CD4-positive, alpha-beta memory T cell (primary cell): Measurements from ENCODE around the gene FKBP4. TPM values are rescaled to one million over a fixed set of nuclear protein-coding genes. Genes with fewer than 3 reads are reported as not detected.
A peak's percentile ranks its signal among the peaks of the same experiment; 100 is the strongest.

ENCODE experiments used
- CTCF ChIA-PET: fragments of 350-600 bp; sonication (Branson Sonifier 250); formaldehyde crosslinking; loops from one replicate; lab custom pipeline; 2021; ENCODE audit warnings: inconsistent platforms; ENCODE audit not compliant: partially characterized antibody; lab: Charles Lee
- POLR2A ChIA-PET: fragments of 350-600 bp; sonication (Branson Sonifier 250); formaldehyde crosslinking; loops from one replicate; lab custom pipeline; 2021; ENCODE audit not compliant: partially characterized antibody; lab: Charles Lee
- DNase-seq, 5 donors: peaks; one replicate each; pipeline versions ENCODE4 v3.0.0 to v3.0.0-alpha.2; 2020 to 2022; ENCODE audit warnings: mixed read lengths in 1 of 5
- H3K27ac ChIP-seq: one replicate; pipeline ENCODE4 v1.7.0; 2013; ENCODE audit warnings: low read depth, low read length
- H3K27me3 ChIP-seq: 2 replicates; pipeline ENCODE4 v1.7.0; 2013; ENCODE audit warnings: mild to moderate bottlenecking, low read length, moderate library complexity; ENCODE audit not compliant: insufficient read depth
- H3K36me3 ChIP-seq: 2 replicates; pipeline ENCODE4 v1.7.0; 2013; ENCODE audit warnings: mild to moderate bottlenecking, low read length, moderate library complexity; ENCODE audit not compliant: insufficient read depth
- H3K4me1 ChIP-seq: 2 replicates; pipeline ENCODE4 v1.7.0; 2013; ENCODE audit warnings: mild to moderate bottlenecking, low read length, moderate library complexity; ENCODE audit not compliant: insufficient read depth
- H3K4me3 ChIP-seq, 2 donors: one replicate each; pipeline ENCODE4 v1.7.0; 2013; ENCODE audit warnings: low read length in 2 of 2, mild to moderate bottlenecking in 1 of 2
- H3K9me3 ChIP-seq, 2 donors: one replicate each; pipeline ENCODE4 v1.7.0; 2013; ENCODE audit warnings: low read length in 2 of 2, control low read depth in 1 of 2; ENCODE audit not compliant: control insufficient read depth in 1 of 2
- H3K27ac Mint-ChIP-seq, 7 donors: one replicate each; pipeline ENCODE4 v1.8.0; 2020 to 2021; ENCODE audit warnings: mixed read lengths in 7 of 7, mild to moderate bottlenecking in 6 of 7, inconsistent platforms in 3 of 7, moderate library complexity in 3 of 7
- H3K27me3 Mint-ChIP-seq, 2 donors: one replicate each; pipeline ENCODE4 v1.8.0; 2020 to 2021; ENCODE audit warnings: mixed read lengths in 2 of 2
- H3K36me3 Mint-ChIP-seq, 2 donors: one replicate each; pipeline ENCODE4 v1.8.0; 2020 to 2021; ENCODE audit warnings: mixed read lengths in 2 of 2, inconsistent platforms in 1 of 2, mild to moderate bottlenecking in 1 of 2
- H3K4me1 Mint-ChIP-seq, 4 donors: one replicate each; pipeline ENCODE4 v1.8.0; 2020 to 2021; ENCODE audit warnings: mixed read lengths in 4 of 4, mild to moderate bottlenecking in 1 of 4
- H3K4me3 Mint-ChIP-seq, 8 donors: one replicate each; pipeline ENCODE4 v1.8.0; 2020 to 2021; ENCODE audit warnings: mixed read lengths in 8 of 8, mild to moderate bottlenecking in 7 of 8, moderate library complexity in 6 of 8, inconsistent platforms in 3 of 8
- H3K9me3 Mint-ChIP-seq, 8 donors: one replicate each; pipeline ENCODE4 v1.8.0; 2020 to 2021; ENCODE audit warnings: mixed read lengths in 8 of 8, mild to moderate bottlenecking in 5 of 8, inconsistent platforms in 3 of 8, moderate library complexity in 1 of 8
- intact Hi-C: fragments of 100-400 bp; cut with micrococcal nuclease; formaldehyde crosslinking; loops from one replicate; pipeline ENCODE4 v1.15.1; 2023
- polyA plus RNA-seq, 2 donors: library from polyadenylated mRNA; unstranded; fragments of 300-500 nt; fragmentation: Illumina TruSeq; gene quantifications; one replicate each; pipeline ENCODE4 v1.2.3, GENCODE V29; 2021
- total RNA-seq, 2 experiments: library from RNA; stranded (reverse); gene quantifications; one replicate each; pipeline ENCODE4 v1.2.3, GENCODE V29; 2021

FKBP4 gene
- total and polyA plus RNA-seq, 4 experiments from 2014 or later: 24.9 to 53.3 (median 43.1) TPM

DNA sequence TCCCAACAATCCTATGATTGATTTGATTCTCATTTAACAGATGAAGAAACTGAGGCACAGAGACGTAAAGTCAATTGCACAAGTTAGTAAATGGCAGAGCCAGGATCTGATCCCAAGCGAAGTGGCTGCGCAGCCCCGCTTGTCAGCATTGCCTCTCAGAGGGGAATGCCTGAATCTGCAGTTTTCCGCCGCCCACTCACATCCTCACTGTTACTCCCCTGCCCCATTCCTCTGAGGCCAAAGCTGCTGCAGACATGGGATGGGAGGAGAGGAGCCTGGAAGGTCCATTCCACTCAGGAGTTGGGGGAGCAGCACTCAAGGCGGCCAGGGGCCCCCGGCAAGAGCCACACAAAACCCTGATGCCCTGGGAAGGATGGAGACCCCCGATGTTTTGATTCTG is 39.0 kb downstream of the FKBP4 start:
- no peak for DNase-seq
- H3K4me3 ChIP-seq: no peak overlapping the region
- H3K27ac Mint-ChIP-seq: no peak overlapping the region
- H3K9me3 Mint-ChIP-seq: peaks cover 0 to 2% (median 0%) of the 10 kb centered on the region in 8 donors
- H3K4me1 Mint-ChIP-seq: peaks cover 0 to 9% (median 3%) of the 10 kb centered on the region in 4 donors
- intact Hi-C loops: no loop called here
- ChIA-PET POLR2A (no interaction called here), CTCF (interaction anchor here (0.6 to 1.1 kb wide), 2 partner anchors 18 kb away, joined by 3 read pairs; no protein-coding TSS in a partner anchor)
- H3K36me3 Mint-ChIP-seq: peaks cover 31 to 37% of the 10 kb centered on the region in 2 donors
- peaks cover 11% of the 10 kb centered on the region for H3K36me3 ChIP-seq
- no peaks in the 10 kb centered on the region for H3K27me3 Mint-ChIP-seq
- no peak overlapping the region for H3K27ac ChIP-seq
- H3K4me3 Mint-ChIP-seq: no peak overlapping the region
- no peaks in the 10 kb centered on the region for H3K4me1 ChIP-seq
- H3K27me3 ChIP-seq: no peaks in the 10 kb centered on the region
- no peaks in the 10 kb centered on the region for H3K9me3 ChIP-seq

DNA sequence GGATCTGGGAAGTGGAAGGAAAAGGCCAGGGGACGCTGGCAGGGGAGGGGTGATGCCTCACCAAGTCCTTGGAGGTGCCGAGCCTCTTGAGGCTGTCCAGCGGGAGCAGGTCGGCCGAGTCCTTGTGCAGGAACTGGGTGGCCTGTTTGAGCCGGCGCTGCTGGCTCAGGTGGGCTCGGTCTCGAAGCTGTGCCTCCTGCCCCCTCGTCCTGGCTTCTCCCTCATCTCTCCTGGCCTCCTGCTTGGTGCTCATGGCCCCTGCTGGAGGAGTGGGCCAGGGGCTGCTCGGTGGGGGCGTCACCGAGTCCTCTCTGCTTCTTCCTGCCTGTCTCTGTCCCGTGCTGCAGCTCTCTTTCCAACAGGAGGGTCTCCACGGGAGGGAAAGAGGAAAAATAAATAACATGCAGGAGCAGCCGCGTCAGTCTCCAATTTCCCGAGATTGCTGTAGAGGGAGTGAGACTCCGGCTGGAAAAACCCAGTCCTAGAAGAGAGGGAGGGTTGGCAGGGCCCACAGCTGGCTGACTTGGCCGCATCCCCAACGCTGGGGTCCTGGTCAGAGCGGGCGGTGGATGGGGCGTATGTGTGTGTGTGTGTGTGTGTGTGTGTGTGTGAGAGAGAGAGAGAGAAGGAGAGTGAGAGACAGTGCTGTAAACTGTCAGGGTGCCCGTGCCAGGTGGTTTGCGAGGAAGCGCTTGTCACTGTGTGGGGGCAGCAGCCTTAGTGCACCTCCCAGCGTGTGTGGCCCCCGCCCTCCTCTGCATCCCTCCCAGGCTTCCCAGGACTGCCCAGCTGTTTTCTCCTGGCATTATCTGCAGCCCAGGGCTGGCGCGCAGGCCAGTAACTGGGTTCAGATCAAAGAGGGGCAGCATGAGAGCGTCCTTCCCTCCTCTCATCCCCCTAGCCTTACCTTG is 40.1 kb downstream of the FKBP4 start, which contains the start of gene NRIP2:
Gene NRIP2, minus strand, starts transcription at position 455 of the 911 bp plus-strand sequence. Its CDS starts 52 bp downstream, at position 403.
- Histone ChIP-seq H3K36me3 (peaks cover 19% of the 10 kb centered on the region), H3K4me3 (no peak within 1 kb of the TSS), H3K4me1 (no peaks in the 10 kb centered on the region), H3K27ac (no peak within 1 kb of the TSS), H3K27me3 (no peaks in the 10 kb centered on the region), H3K9me3 (no peaks in the 10 kb centered on the region)
- H3K4me1 Mint-ChIP-seq: peaks cover 0 to 9% (median 3%) of the 10 kb centered on the region in 4 donors
- ChIA-PET POLR2A (no interaction called here), CTCF (interaction anchor here (1.2 kb wide), 1 partner anchor 10 kb away, joined by 4 read pairs; no protein-coding TSS in a partner anchor)
- DNase-seq: no peak
- H3K27ac Mint-ChIP-seq: peak within 1 kb of the TSS in 1 of 7 donors; percentile 68
- H3K36me3 Mint-ChIP-seq: peaks cover 33 to 40% of the 10 kb centered on the region in 2 donors
- H3K27me3 Mint-ChIP-seq: no peaks in the 10 kb centered on the region
- peaks cover 0 to 2% (median 0%) of the 10 kb centered on the region in 8 donors for H3K9me3 Mint-ChIP-seq
- intact Hi-C loops: no loop called here
- no peak within 1 kb of the TSS for H3K4me3 Mint-ChIP-seq

DNA sequence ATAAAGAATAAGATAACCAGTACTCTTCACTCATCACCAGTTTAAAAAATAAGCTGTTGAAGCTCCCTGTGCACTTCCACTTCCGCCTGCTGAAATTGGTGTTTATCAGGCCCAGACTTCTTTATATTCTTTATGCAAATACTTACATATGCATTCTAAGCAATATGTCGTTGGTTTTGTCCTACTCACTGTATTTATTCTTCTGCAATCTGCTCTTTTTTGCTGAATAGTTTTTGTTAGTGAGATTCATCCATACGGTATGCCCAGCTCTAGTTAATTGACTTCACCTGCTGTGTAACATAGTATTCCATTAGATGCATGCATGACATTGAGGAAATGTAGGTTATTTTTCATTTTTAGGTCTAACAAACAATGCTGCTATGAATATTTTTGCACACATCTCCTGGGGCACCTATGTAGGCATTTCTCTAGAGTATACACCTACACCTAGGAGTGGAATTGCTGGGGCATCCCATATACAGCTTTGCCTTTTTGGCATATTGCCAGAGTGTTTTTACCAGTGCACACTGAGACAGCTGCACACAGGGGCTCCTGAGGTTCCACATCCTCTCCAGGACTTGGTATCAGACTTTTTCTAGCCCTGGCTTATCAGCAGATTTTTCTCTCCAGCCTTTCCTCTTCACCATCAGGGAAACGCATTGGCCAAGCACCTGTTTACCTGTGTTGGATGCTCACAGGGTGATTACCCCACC is 41.1 kb downstream of the FKBP4 start:
- no peak overlapping the region for H3K4me3 ChIP-seq
- H3K27ac ChIP-seq: no peak overlapping the region
- no peaks in the 10 kb centered on the region for H3K9me3 ChIP-seq
- intact Hi-C loops: no loop called here
- Mint-ChIP-seq H3K4me1 (peaks cover 0 to 9% (median 2%) of the 10 kb centered on the region in 4 donors), H3K27me3 (no peaks in the 10 kb centered on the region), H3K27ac (no peak overlapping the region), H3K9me3 (peaks cover 0 to 2% (median 0%) of the 10 kb centered on the region in 8 donors), H3K36me3 (peaks cover 28 to 36% of the 10 kb centered on the region in 2 donors), H3K4me3 (no peak overlapping the region)
- no peaks in the 10 kb centered on the region for H3K4me1 ChIP-seq
- no peak for DNase-seq
- ChIA-PET CTCF (interaction anchor here (1.2 kb wide), 1 partner anchor 9 kb away, joined by 4 read pairs; no protein-coding TSS in a partner anchor), POLR2A (interaction anchor here (0.9 kb wide), 1 partner anchor 41 kb away, joined by 3 read pairs; the partner anchor contains the start of genes FOXM1 and RHNO1)
- H3K36me3 ChIP-seq: peaks cover 16% of the 10 kb centered on the region
- H3K27me3 ChIP-seq: no peaks in the 10 kb centered on the region

- POLR2A ChIA-PET: interaction anchor here (0.9 kb wide), 1 partner anchor 40 kb away, joined by 3 read pairs; the partner anchor contains the start of genes FOXM1 and RHNO1
Measured at GRCh38 chr12:2836574-2836973, 41.8 kb downstream of the FKBP4 start.

DNA sequence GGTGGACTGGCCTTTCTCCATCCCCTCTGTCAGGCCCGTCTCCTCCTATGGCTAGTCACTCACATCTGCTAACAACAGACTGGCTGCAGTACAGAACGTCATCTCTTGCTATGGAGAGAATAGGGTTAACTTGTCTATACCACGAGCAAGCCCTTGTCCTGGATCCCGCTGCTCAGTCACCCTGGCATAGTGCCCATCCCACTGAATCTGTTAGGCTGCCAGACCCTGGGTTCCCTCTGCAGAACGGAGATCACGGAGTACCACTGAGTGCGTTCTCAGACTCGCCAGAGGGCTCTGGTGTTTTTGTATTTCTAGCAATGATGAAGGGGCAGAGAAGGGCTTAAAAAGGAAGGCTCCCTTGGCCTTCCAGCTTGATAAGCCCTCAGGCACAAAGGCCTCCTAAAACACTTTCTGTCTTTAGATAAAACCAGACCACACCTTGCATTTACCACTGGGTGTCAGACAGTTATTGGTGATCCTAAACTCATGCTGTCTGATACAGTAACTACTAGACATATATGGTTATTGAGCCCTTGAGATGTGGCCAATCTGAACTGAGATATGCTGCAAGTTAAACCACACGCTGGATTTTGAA is 46.4 kb downstream of the FKBP4 start:
- Histone ChIP-seq H3K27ac (no peak overlapping the region), H3K4me3 (no peak overlapping the region), H3K9me3 (no peaks in the 10 kb centered on the region), H3K4me1 (no peaks in the 10 kb centered on the region), H3K36me3 (peaks cover 22% of the 10 kb centered on the region), H3K27me3 (no peaks in the 10 kb centered on the region)
- DNase-seq: no peak
- peaks cover 38 to 49% of the 10 kb centered on the region in 2 donors for H3K36me3 Mint-ChIP-seq
- intact Hi-C loops: loop anchor here (10.0 kb wide), 1 partner anchor 204 kb away; no protein-coding TSS in a partner anchor
- H3K27ac Mint-ChIP-seq: no peak overlapping the region
- ChIA-PET POLR2A (no interaction called here), CTCF (no interaction called here)
- no peaks in the 10 kb centered on the region for H3K27me3 Mint-ChIP-seq
- no peak overlapping the region for H3K4me3 Mint-ChIP-seq
- H3K9me3 Mint-ChIP-seq: peaks cover 0 to 2% (median 0%) of the 10 kb centered on the region in 8 donors
- peaks cover 0 to 2% (median under 1%) of the 10 kb centered on the region in 4 donors for H3K4me1 Mint-ChIP-seq

More at GRCh38 chr12:2836574-2836973, 41.8 kb downstream of the FKBP4 start:
- Mint-ChIP-seq H3K9me3 (peaks cover 0 to 2% (median 0%) of the 10 kb centered on the region in 8 donors), H3K4me3 (no peak overlapping the region), H3K36me3 (peaks cover 26 to 36% of the 10 kb centered on the region in 2 donors), H3K27me3 (no peaks in the 10 kb centered on the region), H3K4me1 (peaks cover 0 to 9% (median 2%) of the 10 kb centered on the region in 4 donors), H3K27ac (no peak overlapping the region)
- H3K4me1 ChIP-seq: no peaks in the 10 kb centered on the region
- no peak overlapping the region for H3K4me3 ChIP-seq
- H3K36me3 ChIP-seq: peaks cover 14% of the 10 kb centered on the region
- no peak overlapping the region for H3K27ac ChIP-seq
- H3K9me3 ChIP-seq: no peaks in the 10 kb centered on the region
- intact Hi-C loops: no loop called here
- CTCF ChIA-PET: no interaction called here
- no peak for DNase-seq
- H3K27me3 ChIP-seq: no peaks in the 10 kb centered on the region

GRCh38 chr12:2842948-2843347 is 48.2 kb downstream of the FKBP4 start:
- peaks cover 0 to 2% (median 0%) of the 10 kb centered on the region in 8 donors for H3K9me3 Mint-ChIP-seq
- no peaks in the 10 kb centered on the region for H3K27me3 Mint-ChIP-seq
- H3K36me3 Mint-ChIP-seq: peaks cover 42 to 49% of the 10 kb centered on the region in 2 donors
- no peaks in the 10 kb centered on the region for H3K27me3 ChIP-seq
- H3K27ac ChIP-seq: no peak overlapping the region
- peaks cover 0 to 2% (median under 1%) of the 10 kb centered on the region in 4 donors for H3K4me1 Mint-ChIP-seq
- peaks cover 22% of the 10 kb centered on the region for H3K36me3 ChIP-seq
- no peak overlapping the region for H3K27ac Mint-ChIP-seq
- no peak overlapping the region for H3K4me3 Mint-ChIP-seq
- no peaks in the 10 kb centered on the region for H3K4me1 ChIP-seq
- POLR2A ChIA-PET: no interaction called here
- no peak for DNase-seq
- no peak overlapping the region for H3K4me3 ChIP-seq
- CTCF ChIA-PET: no interaction called here
- no peaks in the 10 kb centered on the region for H3K9me3 ChIP-seq
- intact Hi-C loops: loop anchor here (10.0 kb wide), 1 partner anchor 202 kb away; no protein-coding TSS in a partner anchor
